HUDEP-2 (cell line): ENCODE data around the gene SURF1.
"Not testable (repeated sequence)": the region's sequence is repeated elsewhere in the genome, so short reads cannot be mapped to it uniquely, and the experiment has no call there.

Experiments used
- DNase-seq, 76 experiments: peaks; one replicate each; lab custom pipeline; 2025; ENCODE audit not compliant: unreplicated experiment in 76 of 76; lab: John Stamatoyannopoulos, UW

SURF1 gene

GRCh38 chr9:133346021-133346785 lies 10.1 kb downstream of the SURF1 start:
- DNase-seq = no peak

GRCh38 chr9:133345596-133345995 lies 10.7 kb downstream of the SURF1 start:
- no peak for DNase-seq

- no peak for DNase-seq
These were observed 11.3 kb downstream of the SURF1 start for GRCh38 chr9:133344979-133345378.

GRCh38 chr9:133344071-133344470 lies 12.2 kb downstream of the SURF1 start:
- no peak for DNase-seq

DNA sequence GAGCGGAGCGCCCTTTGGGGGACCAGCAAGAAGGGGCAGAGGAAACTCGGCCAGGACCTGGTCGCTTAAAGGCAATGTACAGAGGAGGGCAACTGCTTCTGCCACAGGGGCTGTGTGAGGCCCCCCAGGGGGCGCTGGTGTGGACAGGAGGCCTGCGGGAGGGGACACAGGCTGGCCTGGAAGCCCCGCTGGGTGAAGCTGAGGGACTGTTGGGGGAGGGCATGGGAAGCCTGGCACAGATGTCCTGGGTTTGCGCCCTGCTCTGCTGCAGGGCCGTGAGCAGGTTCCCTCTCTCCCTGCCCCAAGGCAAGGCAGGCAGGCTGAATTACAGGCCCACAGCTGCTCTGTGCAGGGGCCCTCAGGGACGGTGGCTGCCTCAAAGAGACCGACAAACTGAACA lies 13.7 kb downstream of the SURF1 start:
- peak in 2 of 76 experiments; percentile 10 to 15 for DNase-seq

- DNase-seq = peak in 3 of 76 experiments; percentile 5 to 32 (median 22)
These were observed 14.2 kb downstream of the SURF1 start for GRCh38 chr9:133342069-133342406.

- no peak for DNase-seq
These were observed 14.8 kb downstream of the SURF1 start for GRCh38 chr9:133341369-133342068.

DNA sequence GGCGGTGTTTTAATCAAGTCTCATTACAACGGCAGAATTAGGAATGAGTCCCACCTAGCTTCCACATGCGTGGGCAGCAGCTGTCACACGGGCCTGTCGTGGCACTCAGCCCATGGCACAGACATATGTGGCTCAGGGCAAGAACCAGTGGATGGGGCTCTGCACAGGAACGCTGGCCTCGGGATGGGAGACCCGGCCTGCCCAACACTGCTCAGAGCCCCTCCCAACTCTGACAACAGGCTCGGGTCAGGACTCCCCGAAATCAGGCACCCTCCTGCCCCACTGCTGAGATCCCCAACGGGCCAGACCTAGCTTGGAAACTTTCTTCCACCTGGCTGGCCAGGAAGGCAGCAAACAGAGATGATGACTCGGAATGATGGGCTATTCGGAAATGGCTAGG lies 15.4 kb downstream of the SURF1 start:
- no peak for DNase-seq

GRCh38 chr9:133340256-133340655 lies 16.0 kb downstream of the SURF1 start:
- no peak for DNase-seq

DNA sequence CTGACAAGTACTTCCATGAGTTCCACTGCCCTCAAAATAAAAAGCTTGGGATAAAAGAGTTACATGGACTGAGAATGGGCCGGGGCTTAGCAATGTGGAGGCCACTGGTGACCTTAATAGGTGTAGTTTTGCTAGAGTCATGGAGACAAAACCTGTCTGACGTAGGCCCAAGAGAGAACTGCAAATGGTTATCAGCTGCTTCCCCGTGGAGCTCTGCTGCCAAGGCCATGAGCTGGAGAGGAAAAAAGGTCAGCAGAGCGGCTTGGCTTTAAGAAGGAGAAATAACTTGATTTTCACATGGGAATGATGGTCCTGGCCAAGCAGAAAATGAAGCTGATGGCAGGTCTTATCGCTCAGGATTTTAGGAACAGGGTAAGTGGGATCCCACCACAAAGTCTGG lies 16.6 kb downstream of the SURF1 start:
- no peak for DNase-seq

GRCh38 chr9:133335924-133336811 lies 20.1 kb downstream of the SURF1 start, which contains the start of gene SURF6:
Gene SURF6 (minus strand): TSS chr9:133336188. CDS start chr9:133336132, 56 bp downstream.
- DNase-seq = peak in 73 of 76 experiments; percentile 28 to 95 (median 88)

DNA sequence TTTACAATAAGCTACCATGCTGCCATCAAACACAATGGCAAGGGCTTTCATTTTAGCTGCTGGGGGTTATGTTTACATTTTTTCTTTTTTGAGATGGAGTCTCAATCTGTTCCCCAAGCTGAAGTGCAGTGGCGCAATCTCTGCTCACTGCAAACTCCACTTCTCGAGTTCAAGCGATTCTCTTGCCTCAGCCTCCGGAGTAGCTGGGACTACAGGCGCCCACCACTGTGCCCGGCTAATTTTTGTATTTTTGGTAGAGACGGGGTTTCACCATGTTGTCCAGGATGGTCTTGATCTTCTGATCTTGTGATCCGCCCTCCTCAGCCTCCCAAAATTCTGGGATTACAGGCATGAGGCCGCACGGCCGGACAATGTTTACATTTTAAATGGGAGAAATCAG lies 21.4 kb downstream of the SURF1 start:
- not testable (repeated sequence) for DNase-seq

DNA sequence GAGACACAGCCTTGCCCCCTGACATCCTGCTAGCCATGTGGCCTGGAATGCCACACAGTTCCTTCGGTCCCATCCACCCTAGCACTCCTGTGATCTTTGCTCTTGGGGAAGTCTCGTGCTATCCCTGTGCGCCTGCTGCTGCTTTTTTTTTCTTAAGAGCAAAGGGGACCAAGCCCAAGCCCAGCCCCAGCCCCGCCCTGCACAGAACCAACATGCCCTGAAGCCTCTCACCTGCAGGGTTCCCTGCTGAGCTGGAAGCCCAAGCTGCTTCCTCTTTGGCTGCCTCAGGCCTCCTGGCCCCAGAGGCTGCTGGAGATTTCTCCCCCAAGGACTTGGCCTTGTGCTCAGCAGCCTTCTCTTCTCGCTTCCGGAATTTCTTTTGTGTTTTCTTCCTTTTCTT lies 22.1 kb downstream of the SURF1 start:
- DNase-seq = peak in 1 of 76 experiments; percentile 9

GRCh38 chr9:133333566-133333965 lies 22.7 kb downstream of the SURF1 start:
- DNase-seq = no peak

GRCh38 chr9:133333011-133333410 lies 23.3 kb downstream of the SURF1 start:
- no peak for DNase-seq

DNA sequence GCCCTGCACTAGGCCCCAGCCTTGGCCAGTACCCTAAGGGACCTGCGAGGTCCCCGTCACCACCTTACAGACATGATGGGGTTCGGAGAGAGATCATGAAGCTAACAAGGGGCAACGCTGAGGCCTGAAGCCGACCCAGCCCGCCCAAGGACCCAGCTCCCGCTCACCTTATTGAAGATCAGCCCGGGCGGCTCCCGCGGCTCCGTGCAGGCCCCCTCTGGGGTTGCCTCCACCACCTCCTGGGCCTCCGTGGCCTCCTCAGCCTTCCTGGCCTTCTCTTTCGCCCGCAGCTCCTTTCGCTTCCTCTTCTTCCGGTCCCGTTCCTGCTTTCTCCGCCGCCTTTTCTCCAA lies 23.9 kb downstream of the SURF1 start:
- no peak for DNase-seq

GRCh38 chr9:133331641-133332380 lies 24.5 kb downstream of the SURF1 start:
- DNase-seq = no peak

GRCh38 chr9:133331221-133331620 lies 25.1 kb downstream of the SURF1 start:
- no peak for DNase-seq

- peak in 26 of 76 experiments; percentile 7 to 56 (median 22) for DNase-seq
These were observed 26.8 kb downstream of the SURF1 start for GRCh38 chr9:133329306-133330156.
